Prostate gland (tissue), 2 donors: ENCODE measurements around the gene HMMR. TPM values are rescaled to one million over a fixed set of nuclear protein-coding genes. Genes with fewer than 3 reads are reported as not detected.

Source experiments
- DNase-seq: peaks from one replicate; pipeline ENCODE4 v3.0.0-alpha.2; 2019; ENCODE audit warnings: low spot score
- H3K27ac ChIP-seq, 2 donors: fragments of 200-600 bp; sonication (generic); 2 replicates each; pipeline ENCODE4 v1.5.1; 2017 to 2019
- H3K27me3 ChIP-seq: fragments of 200-600 bp; sonication (generic); replicated peaks from 2 replicates; pipeline ENCODE4 v1.5.1; 2019; ENCODE audit not compliant: insufficient read depth
- H3K36me3 ChIP-seq, 2 donors: fragments of 200-600 bp; sonication (generic); 1 replicate in 1 of 2; 2 replicates in 1 of 2; pipeline versions ENCODE4 v1.5.1 to v1.8.1; 2017 to 2019
- H3K4me1 ChIP-seq: fragments of 200-600 bp; sonication (generic); replicated peaks from 2 replicates; pipeline ENCODE4 v1.5.1; 2019
- H3K4me3 ChIP-seq, 2 donors: fragments of 200-600 bp; sonication (generic); 2 replicates each; pipeline ENCODE4 v1.5.1; 2017 to 2019
- H3K9me3 ChIP-seq: fragments of 200-600 bp; sonication (generic); 2 replicates; pipeline ENCODE4 v1.5.1; 2017
- CTCF ChIP-seq, 4 experiments: fragments of 200-600 bp in 2 of 4; fragments of 450-650 bp in 2 of 4; sonication (generic) in 2 of 4; IDR thresholded peaks; 1 replicate in 3 of 4; 2 replicates in 1 of 4; pipeline ENCODE4 v1.5.1; 2016 to 2019; ENCODE audit warnings: antibody characterized with exemption in 4 of 4, mild to moderate bottlenecking in 2 of 4, moderate library complexity in 2 of 4
- POLR2A ChIP-seq: fragments of 450-650 bp; IDR thresholded peaks from one replicate; pipeline ENCODE4 v1.6.1; 2016; ENCODE audit warnings: antibody characterized with exemption, mild to moderate bottlenecking
- POLR2AphosphoS5 ChIP-seq: sonication (generic); formaldehyde crosslinking; IDR thresholded peaks from one replicate; pipeline ENCODE4 v1.6.1; 2017; ENCODE audit warnings: antibody characterized with exemption
- WGBS: methylation state at CpG from one replicate; pipeline ENCODE4 v1.1.5; 2018; 5-methylcytosine and 5-hydroxymethylcytosine counted together
- intact Hi-C: fragments of 100-400 bp; cut with DNase I; formaldehyde crosslinking; loops from one replicate; pipeline ENCODE4 v1.14.2; 2022
- total RNA-seq, 2 donors: library from RNA; depleted of rRNA; stranded (reverse); fragments of >200 nt; gene quantifications; one replicate each; pipeline ENCODE4 v1.1.0, GENCODE V29; 2016

HMMR gene
- total RNA-seq, 2 donors from 2014 or later = 1.7 to 1.8 TPM

GRCh38 chr5:163497315-163497714 is 36.9 kb downstream of the HMMR start:
- 84% methylated on average over 3 of the region's 3 CpGs for WGBS
- TF ChIP-seq POLR2A (no peak), CTCF (IDR thresholded peaks at IDR 0.05) (no peak)
- intact Hi-C loops = no loop called here

GRCh38 chr5:163498886-163499285 is 38.5 kb downstream of the HMMR start:
- Histone ChIP-seq H3K27ac (no peak overlapping the region), H3K27me3 (no peaks in the 10 kb centered on the region), H3K4me1 (no peaks in the 10 kb centered on the region), H3K9me3 (no peaks in the 10 kb centered on the region), H3K4me3 (no peak overlapping the region), H3K36me3 (no peaks in the 10 kb centered on the region)
- no peak for DNase-seq
- 94% methylated on average over 1 of the region's 1 CpG for WGBS
- intact Hi-C loops = no loop called here
- TF ChIP-seq CTCF (IDR thresholded peaks at IDR 0.05) (no peak), POLR2A (no peak), POLR2AphosphoS5 (no peak)

More at GRCh38 chr5:163497315-163497714, 36.9 kb downstream of the HMMR start:
- Histone ChIP-seq H3K4me3 (no peak overlapping the region), H3K9me3 (no peaks in the 10 kb centered on the region), H3K36me3 (no peaks in the 10 kb centered on the region), H3K27ac (no peak overlapping the region), H3K4me1 (no peaks in the 10 kb centered on the region), H3K27me3 (no peaks in the 10 kb centered on the region)
- no peak for DNase-seq

GRCh38 chr5:163502521-163502920 is 42.1 kb downstream of the HMMR start:
- WGBS = 72% methylated on average over 8 of the region's 8 CpGs
- no peaks in the 10 kb centered on the region for H3K9me3 ChIP-seq

DNA sequence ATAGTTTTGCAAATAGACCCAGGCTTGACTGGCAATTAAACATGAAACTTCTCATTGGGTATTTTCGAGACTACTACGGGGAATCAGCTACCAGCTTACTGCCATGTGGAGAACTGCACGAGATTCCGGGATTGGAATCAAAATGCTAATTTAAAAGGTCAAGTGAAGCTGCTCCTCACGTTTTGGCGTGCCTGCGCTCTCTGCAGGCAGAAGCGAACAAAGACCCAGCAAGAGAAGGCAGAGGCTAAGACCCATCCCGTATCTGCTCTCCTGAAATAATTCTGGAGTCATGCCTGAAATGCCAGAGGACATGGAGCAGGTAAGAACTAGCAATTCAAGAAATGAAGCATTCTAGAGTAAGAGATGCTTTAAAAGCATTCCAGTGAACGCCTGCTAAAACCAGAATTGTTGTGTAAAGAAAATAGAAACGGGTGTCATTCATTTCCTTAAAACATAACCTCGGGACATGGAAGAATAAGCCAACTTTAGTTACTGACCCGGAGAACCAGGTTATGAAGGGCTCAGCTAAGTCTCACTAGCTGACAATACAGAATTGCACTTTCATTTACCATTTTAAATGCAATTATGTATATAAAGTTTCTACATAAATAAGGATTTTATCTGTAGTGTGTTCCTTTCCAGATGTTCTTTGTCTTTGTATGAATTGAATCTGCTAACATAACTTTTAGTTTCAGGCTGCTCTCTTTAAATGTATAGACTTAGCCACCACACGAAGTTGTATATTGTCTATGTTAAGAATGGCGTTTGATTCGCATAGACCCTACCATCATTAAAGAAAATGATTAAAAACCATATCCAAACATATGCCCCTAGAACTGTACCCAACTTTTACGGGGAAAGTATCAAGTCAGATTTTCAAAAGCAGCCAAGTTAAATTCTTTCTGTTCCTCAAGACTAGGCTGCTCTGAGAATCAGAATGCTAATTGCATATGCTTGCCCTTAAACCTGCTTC is 43.0 kb downstream of the HMMR start:
- under 1% methylated on average over 17 of the region's 17 CpGs for WGBS
- peak overlapping the region; percentile 19 to 81 for H3K4me3 ChIP-seq

More at GRCh38 chr5:163502521-163502920, 42.1 kb downstream of the HMMR start:
- no peak for DNase-seq
- Histone ChIP-seq H3K4me3 (peak overlapping the region in 1 of 2 donors; percentile 19), H3K27ac (peak overlapping the region in 1 of 2 donors; percentile 99), H3K4me1 (peaks cover 3% of the 10 kb centered on the region), H3K36me3 (no peaks in the 10 kb centered on the region), H3K27me3 (no peaks in the 10 kb centered on the region)
- intact Hi-C loops = no loop called here
- TF ChIP-seq CTCF (IDR thresholded peaks at IDR 0.05) (no peak), POLR2A (no peak), POLR2AphosphoS5 (no peak)

More for the DNA sequence above, 43.0 kb downstream of the HMMR start:
- Histone ChIP-seq H3K27me3 (no peaks in the 10 kb centered on the region), H3K36me3 (no peaks in the 10 kb centered on the region), H3K4me1 (peaks cover 10% of the 10 kb centered on the region), H3K9me3 (no peaks in the 10 kb centered on the region), H3K27ac (peak overlapping the region; percentile 97 to 99)
- intact Hi-C loops = loop anchor here (1.0 to 2.0 kb wide), 2 partner anchors 43 to 67 kb away; partner anchors contain the start of genes CCNG1, HMMR and NUDCD2
- peak; percentile 51 for DNase-seq
- TF ChIP-seq POLR2AphosphoS5 (peak; percentile 54), CTCF (IDR thresholded peaks at IDR 0.05) (peak in 1 of 4 experiments; percentile 28), POLR2A (no peak)
